ENCODE measurements around the gene S100A2. TPM values are rescaled to one million over a fixed set of nuclear protein-coding genes. Genes with fewer than 3 reads are reported as not detected.

The S100A2 gene
- 2.3 TPM for total RNA-seq
- long read RNA-seq, result 0 reads

- ATAC-seq, result peak; percentile 38
- intact Hi-C loops (cut with DNase I), result loop anchor here (2.0 to 5.0 kb wide), 3 partner anchors 15 to 203 kb away; partner anchors contain the start of gene CHTOP
- DNase-seq (ENCODE audit: missing footprints), result peak; percentile 74
Observed at GRCh38 chr1:153565529-153566374, at the start of gene S100A2. S100A2 (minus strand) TSS chr1:153565844; CDS start chr1:153563877, 1,967 bp downstream.

DNA sequence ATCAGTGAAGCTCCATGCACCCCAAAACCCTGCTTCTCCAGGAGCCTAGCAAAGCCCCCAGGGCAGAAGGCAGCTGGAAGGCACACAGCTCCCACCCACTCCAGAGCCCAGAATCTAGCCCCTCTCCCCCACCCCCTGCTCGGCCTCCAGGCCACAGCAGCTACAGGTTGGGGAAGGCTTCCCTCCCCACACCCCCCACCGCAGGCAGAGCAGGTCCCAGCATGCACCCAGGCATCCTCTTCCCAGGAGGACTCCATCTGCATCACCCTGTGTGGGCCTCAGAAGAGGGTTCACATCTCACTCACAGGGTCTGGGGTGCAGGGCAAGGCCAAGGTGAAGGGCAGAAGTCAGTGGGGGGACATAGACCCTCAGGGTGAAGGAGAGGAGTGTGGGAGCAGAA lies 49.8 kb upstream of the S100A2 start:
- intact Hi-C loops (cut with DNase I), result no loop called here
- ATAC-seq (no peak), DNase-seq (ENCODE audit: missing footprints) (no peak)

- ATAC-seq (no peak), DNase-seq (ENCODE audit: missing footprints) (no peak)
- intact Hi-C loops (cut with DNase I), result loop anchor here (5.0 kb wide), 1 partner anchor 43 kb away; no protein-coding TSS in a partner anchor
Observed at GRCh38 chr1:153614906-153615305, 49.3 kb upstream of the S100A2 start.

DNA sequence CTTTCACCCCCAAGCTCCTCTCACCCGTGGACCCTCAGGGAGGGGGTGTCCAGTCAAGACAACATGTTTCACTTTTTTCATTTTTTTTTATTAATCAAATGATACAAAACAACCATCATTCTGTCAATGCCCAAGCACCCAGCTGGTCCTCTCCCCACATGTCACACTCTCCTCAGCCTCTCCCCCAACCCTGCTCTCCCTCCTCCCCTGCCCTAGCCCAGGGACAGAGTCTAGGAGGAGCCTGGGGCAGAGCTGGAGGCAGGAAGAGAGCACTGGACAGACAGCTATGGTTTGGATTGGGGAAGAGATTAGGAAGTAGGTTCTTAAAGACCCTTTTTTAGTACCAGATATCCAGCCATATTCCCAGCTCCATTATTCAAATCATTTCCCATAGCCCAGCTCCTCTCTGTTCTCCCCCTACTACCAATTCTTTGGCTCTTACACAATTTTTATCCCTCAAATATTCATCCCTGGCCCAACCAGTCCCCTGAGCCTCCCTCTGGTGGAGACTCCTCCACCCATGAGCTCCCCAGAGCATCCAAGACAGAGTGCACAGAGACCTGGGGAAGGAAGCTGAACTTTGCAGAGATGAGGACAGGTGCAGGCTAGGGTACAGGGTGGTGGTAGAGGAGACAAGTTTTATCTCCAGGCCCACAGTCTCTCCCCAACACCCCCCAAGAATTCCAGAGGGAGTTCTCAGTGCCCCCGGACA lies 48.7 kb upstream of the S100A2 start:
- DNase-seq (ENCODE audit: missing footprints) (peak; percentile 41), ATAC-seq (no peak)
- intact Hi-C loops (cut with DNase I), result loop anchor here (5.0 kb wide), 1 partner anchor 42 kb away; no protein-coding TSS in a partner anchor

DNA sequence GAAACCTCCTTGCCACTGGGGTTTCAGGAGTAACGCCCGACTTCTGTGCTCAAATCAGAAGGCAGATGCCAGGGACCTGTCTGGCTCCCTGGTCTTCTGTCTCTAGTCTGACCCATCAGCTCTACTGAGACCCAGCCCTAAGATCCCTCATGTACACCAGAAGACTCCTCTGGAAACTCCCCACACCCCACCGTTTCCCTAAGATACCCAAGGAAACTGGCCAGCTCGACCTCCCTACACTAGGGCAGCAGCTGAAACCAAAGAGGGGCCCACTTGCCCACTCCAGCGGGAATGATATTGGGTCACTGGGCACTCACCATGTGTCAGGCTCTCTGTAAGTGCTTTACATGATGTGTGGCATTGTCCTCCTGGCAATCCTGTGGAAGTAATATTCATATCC lies 47.8 kb upstream of the S100A2 start:
- ATAC-seq (no peak), DNase-seq (ENCODE audit: missing footprints) (no peak)
- intact Hi-C loops (cut with DNase I), result loop anchor here (2.0 to 5.0 kb wide), 2 partner anchors 15 to 41 kb away; partner anchors contain the start of gene S100A1

- peak; percentile 81 for DNase-seq (ENCODE audit: missing footprints)
- intact Hi-C loops (cut with DNase I), result loop anchor here (2.0 to 5.0 kb wide), 2 partner anchors 16 to 41 kb away; partner anchors contain the start of gene S100A1
Observed at GRCh38 chr1:153612755-153613331, 47.2 kb upstream of the S100A2 start, which contains the start of gene S100A16. S100A16 (minus strand) TSS chr1:153613137; CDS start chr1:153608151, 4,986 bp downstream.

GRCh38 chr1:153612111-153612754 lies 46.6 kb upstream of the S100A2 start:
- ATAC-seq, result no peak
- intact Hi-C loops (cut with DNase I), result loop anchor here (2.0 to 5.0 kb wide), 2 partner anchors 17 to 40 kb away; partner anchors contain the start of gene S100A1
- DNase-seq (ENCODE audit: missing footprints), result peak; percentile 55

More at GRCh38 chr1:153612755-153613331, 47.2 kb upstream of the S100A2 start, which contains the start of gene S100A16:
- peak; percentile 91 for ATAC-seq

- intact Hi-C loops (cut with DNase I), result loop anchor here (5.0 kb wide), 1 partner anchor 39 kb away; no protein-coding TSS in a partner anchor
- no peak for ATAC-seq
- no peak for DNase-seq (ENCODE audit: missing footprints)
Observed at GRCh38 chr1:153611356-153611755, 45.7 kb upstream of the S100A2 start.

- DNase-seq (ENCODE audit: missing footprints), result no peak
- ATAC-seq, result no peak
- intact Hi-C loops (cut with DNase I), result loop anchor here (5.0 kb wide), 1 partner anchor 39 kb away; no protein-coding TSS in a partner anchor
Observed at GRCh38 chr1:153610811-153611301, 45.2 kb upstream of the S100A2 start.

DNA sequence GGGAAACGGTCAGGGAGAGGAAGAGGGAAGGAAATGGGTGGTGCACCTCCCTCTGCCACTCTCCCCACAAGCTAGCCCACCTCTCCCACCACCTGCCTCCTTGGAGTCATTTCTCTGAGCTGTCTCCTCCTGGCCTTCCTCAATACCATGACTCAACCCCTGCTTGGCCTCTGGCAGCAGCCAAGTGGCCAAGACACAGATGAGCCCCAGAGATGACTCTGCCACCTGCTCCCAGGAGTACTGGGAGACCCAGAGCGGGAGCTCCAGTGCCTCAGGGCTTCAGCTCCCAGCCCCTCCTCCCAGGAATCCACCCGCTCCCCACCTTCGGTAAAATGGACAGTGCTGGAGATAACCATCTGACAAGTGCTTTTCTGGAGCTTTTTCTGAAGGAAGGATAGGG lies 44.7 kb upstream of the S100A2 start:
- no peak for DNase-seq (ENCODE audit: missing footprints)
- intact Hi-C loops (cut with DNase I), result loop anchor here (5.0 kb wide), 1 partner anchor 38 kb away; no protein-coding TSS in a partner anchor
- ATAC-seq, result no peak

GRCh38 chr1:153609585-153609907 lies 43.9 kb upstream of the S100A2 start:
- intact Hi-C loops (cut with DNase I), result no loop called here
- DNase-seq (ENCODE audit: missing footprints), result no peak
- no peak for ATAC-seq

DNA sequence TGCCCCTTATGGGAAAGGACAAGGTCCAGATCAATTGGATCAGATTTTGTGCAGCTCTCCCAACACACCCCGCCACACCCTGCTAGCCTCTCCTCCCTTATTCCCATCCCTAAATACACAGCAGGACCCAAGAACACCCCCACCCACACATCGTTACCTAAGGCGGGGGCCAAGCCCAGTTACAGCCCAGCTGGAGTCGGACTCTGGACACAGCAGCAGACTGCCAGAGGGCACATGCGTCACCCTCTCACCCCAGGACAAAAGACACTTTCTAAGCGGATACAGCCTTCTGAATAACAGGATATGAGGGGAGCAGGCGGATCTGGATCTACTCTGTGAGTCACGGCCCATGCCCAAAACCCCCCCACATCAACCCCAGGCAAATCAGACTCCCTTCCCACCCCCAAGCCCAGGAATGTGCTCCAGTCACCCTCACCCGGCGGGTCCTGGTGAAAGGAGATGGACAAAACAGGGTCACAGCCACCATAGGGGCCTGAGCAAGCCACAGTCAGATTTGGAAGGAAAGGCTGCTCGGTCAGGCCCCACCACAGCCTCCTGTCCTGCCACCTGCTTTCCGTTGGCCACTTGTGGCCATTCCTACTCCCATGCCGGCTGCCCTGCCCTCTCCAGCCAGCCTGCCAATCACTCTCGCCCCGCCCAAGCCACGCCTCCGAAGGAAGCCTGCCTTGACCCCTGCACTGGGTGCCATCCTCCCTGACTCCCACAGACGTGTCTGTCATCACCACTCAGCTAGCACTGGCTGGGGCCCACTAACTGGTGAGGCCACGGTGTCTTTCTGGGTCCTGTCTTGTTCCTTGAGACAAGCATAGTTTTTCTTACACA lies 43.3 kb upstream of the S100A2 start:
- ATAC-seq, result peak; percentile 59
- intact Hi-C loops (cut with DNase I), result no loop called here
- peak; percentile 82 for DNase-seq (ENCODE audit: missing footprints)

DNA sequence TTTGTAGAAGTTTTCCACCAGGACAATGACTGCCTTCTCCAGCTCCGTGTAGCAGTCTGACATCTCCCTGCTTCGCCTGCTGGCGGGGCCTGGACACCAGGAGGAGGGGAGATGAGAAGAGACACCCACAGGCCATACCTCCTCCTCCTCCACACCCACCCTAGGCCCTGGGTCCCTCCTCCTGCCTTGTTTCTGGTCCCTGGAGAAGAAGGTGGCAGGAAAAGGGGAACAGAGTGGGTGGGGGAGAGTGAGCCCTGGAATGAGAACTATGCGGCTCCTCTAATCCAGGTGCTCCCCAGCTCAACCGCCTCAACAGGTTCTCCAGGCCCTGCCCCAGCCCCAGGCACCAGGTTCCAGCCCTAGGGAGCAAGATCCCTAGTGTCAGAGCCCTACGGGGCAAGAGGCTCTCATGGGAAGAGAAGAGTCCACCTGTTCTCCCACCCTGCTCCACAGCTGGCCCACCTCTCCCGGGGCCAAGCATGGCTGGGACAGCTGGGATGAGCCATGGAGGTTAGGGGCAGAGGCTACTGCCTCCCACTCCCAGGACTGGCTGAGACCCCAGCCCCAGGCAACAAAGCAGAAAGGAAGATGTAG lies 42.5 kb upstream of the S100A2 start:
- DNase-seq (ENCODE audit: missing footprints) (no peak), ATAC-seq (no peak)
- intact Hi-C loops (cut with DNase I), result no loop called here

- ATAC-seq, result no peak
- intact Hi-C loops (cut with DNase I), result no loop called here
Observed at GRCh38 chr1:153607381-153607780, 41.7 kb upstream of the S100A2 start.

DNA sequence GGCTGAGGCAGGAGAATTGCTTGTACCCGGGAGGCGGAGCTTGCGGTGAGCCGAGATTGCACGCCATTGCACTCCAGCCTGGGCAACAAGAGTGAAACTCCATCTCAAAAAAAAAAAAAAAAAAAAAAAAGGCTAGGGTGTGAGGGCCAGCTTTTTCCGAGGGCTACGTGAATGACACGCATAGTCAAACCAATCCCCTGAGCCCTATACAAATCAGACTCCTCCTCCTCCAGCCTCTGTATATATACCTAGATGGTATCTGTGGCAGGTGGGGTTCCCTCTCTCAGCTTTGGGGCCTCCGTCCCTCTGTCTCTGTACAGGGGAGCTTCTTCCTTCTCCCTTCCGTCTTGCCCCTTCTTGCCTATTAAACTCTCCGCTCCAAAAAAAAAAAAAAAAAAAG lies 40.5 kb upstream of the S100A2 start:
- intact Hi-C loops (cut with DNase I), result no loop called here
- DNase-seq (ENCODE audit: missing footprints), result no peak
- ATAC-seq, result no peak

More at GRCh38 chr1:153607381-153607780, 41.7 kb upstream of the S100A2 start:
- no peak for DNase-seq (ENCODE audit: missing footprints)

- intact Hi-C loops (cut with DNase I), result no loop called here
- DNase-seq (ENCODE audit: missing footprints) (no peak), ATAC-seq (no peak)
Observed at GRCh38 chr1:153602749-153603148, 37.1 kb upstream of the S100A2 start.

DNA sequence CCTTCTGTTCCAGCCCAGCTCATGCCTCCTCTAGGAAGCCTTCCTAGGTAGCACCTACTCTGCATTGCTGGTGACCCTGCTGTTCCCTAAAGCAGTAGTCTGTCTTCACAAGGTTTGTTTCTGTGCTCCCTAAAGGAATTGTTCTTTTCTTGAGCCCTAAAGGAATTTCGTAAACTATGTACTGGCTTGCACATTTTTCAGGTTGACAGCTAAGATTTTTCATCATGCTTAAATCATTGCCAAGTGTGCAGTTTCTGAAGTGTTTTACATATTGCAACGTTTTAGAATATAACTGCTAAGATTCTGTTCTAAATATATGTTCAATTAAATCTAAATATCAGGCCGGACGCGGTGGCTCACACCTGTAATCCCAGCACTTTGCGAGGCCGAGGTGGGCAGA lies 34.2 kb upstream of the S100A2 start:
- ATAC-seq (no peak), DNase-seq (ENCODE audit: missing footprints) (no peak)
- intact Hi-C loops (cut with DNase I), result no loop called here
